Umbilical cord (tissue), 2 donors: Measurements from ENCODE around the gene ARHGEF38. TPM values are rescaled to one million over a fixed set of nuclear protein-coding genes. Genes with fewer than 3 reads are reported as not detected.

Experiments
- DNase-seq: peaks from one replicate; pipeline ENCODE4 v3.0.0-alpha.2; 2015; ENCODE audit warnings: low spot score
- total RNA-seq: library from RNA; depleted of rRNA; stranded (reverse); fragments of >200 nt; gene quantifications from one replicate; pipeline ENCODE4 v1.2.3, GENCODE V29; 2014; ENCODE audit warnings: low replicate concordance; ENCODE audit not compliant: insufficient read depth

Gene ARHGEF38
- total RNA-seq, 1 donor from 2014 or later = 6.0 TPM

GRCh38 chr4:105556206-105556605 is 3.8 kb downstream of the ARHGEF38 start:
- DNase-seq = no peak

GRCh38 chr4:105558277-105558676 is 5.9 kb downstream of the ARHGEF38 start:
- DNase-seq = no peak

- no peak for DNase-seq
Observed at GRCh38 chr4:105560421-105560848, 8.0 kb downstream of the ARHGEF38 start.

- DNase-seq = no peak
Observed at GRCh38 chr4:105563352-105563751, 10.9 kb downstream of the ARHGEF38 start.

- DNase-seq = no peak
Observed at GRCh38 chr4:105568584-105568983, 16.2 kb downstream of the ARHGEF38 start.

GRCh38 chr4:105569057-105569865 is 16.8 kb downstream of the ARHGEF38 start:
- no peak for DNase-seq

- no peak for DNase-seq
Observed at GRCh38 chr4:105569866-105570236, 17.4 kb downstream of the ARHGEF38 start.

GRCh38 chr4:105572296-105572695 is 19.9 kb downstream of the ARHGEF38 start:
- no peak for DNase-seq

GRCh38 chr4:105586638-105587328 is 34.4 kb downstream of the ARHGEF38 start:
- DNase-seq = no peak

GRCh38 chr4:105587841-105588240 is 35.4 kb downstream of the ARHGEF38 start:
- DNase-seq = no peak

GRCh38 chr4:105588252-105588651 is 35.8 kb downstream of the ARHGEF38 start:
- DNase-seq = no peak

- no peak for DNase-seq
Observed at GRCh38 chr4:105591573-105591972, 39.2 kb downstream of the ARHGEF38 start.

GRCh38 chr4:105594099-105595010 is 41.9 kb downstream of the ARHGEF38 start:
- peak; percentile 7 for DNase-seq

GRCh38 chr4:105596684-105597083 is 44.3 kb downstream of the ARHGEF38 start:
- DNase-seq = no peak

GRCh38 chr4:105598052-105598451 is 45.6 kb downstream of the ARHGEF38 start:
- no peak for DNase-seq

GRCh38 chr4:105598787-105599186 is 46.4 kb downstream of the ARHGEF38 start:
- DNase-seq = no peak

GRCh38 chr4:105599482-105599881 is 47.1 kb downstream of the ARHGEF38 start:
- DNase-seq = no peak

GRCh38 chr4:105599932-105600655 is 47.7 kb downstream of the ARHGEF38 start:
- no peak for DNase-seq

- DNase-seq = no peak
Observed at GRCh38 chr4:105600951-105601350, 48.5 kb downstream of the ARHGEF38 start.

- DNase-seq = no peak
Observed at GRCh38 chr4:105601406-105601805, 49.0 kb downstream of the ARHGEF38 start.

- DNase-seq = no peak
Observed at GRCh38 chr4:105603158-105603557, 50.7 kb downstream of the ARHGEF38 start.
